H9 (cell line): ENCODE data around the gene ITGA7. TPM values are rescaled to one million over a fixed set of nuclear protein-coding genes. Genes with fewer than 3 reads are reported as not detected.

Source experiments
- DNase-seq: peaks from one replicate; pipeline ENCODE4 v3.0.0-alpha.2; 2017
- H2AFZ ChIP-seq: one replicate; pipeline ENCODE4 v1.6.1; 2013; ENCODE audit warnings: mild to moderate bottlenecking, low read length, control low read depth, moderate library complexity
- H2AK5ac ChIP-seq: 2 replicates; pipeline ENCODE4 v1.6.1; 2013; ENCODE audit warnings: low read length, control low read depth, mixed read lengths; ENCODE audit not compliant: insufficient read length
- H2BK120ac ChIP-seq: one replicate; pipeline ENCODE4 v1.6.1; 2013; ENCODE audit warnings: low read depth, mild to moderate bottlenecking, low read length, control low read depth, inconsistent platforms; ENCODE audit not compliant: poor library complexity, severe bottlenecking
- H2BK12ac ChIP-seq: 2 replicates; pipeline ENCODE4 v1.6.1; 2013; ENCODE audit warnings: low read length, control low read depth, mixed read lengths, low read depth; ENCODE audit not compliant: insufficient read length
- H2BK15ac ChIP-seq: 2 replicates; pipeline ENCODE4 v1.6.1; 2013; ENCODE audit warnings: low read depth, low read length, control low read depth
- H2BK20ac ChIP-seq: one replicate; pipeline ENCODE4 v1.6.1; 2013; ENCODE audit warnings: low read depth, mild to moderate bottlenecking, low read length, control low read depth, inconsistent platforms; ENCODE audit not compliant: poor library complexity, severe bottlenecking
- H2BK5ac ChIP-seq: 2 replicates; pipeline ENCODE4 v1.6.1; 2013; ENCODE audit warnings: low read length, control low read depth, mixed read lengths; ENCODE audit not compliant: insufficient read length
- H3K14ac ChIP-seq: 2 replicates; pipeline ENCODE4 v1.6.1; 2013; ENCODE audit warnings: low read length, control low read depth; ENCODE audit not compliant: insufficient read depth
- H3K18ac ChIP-seq: 2 replicates; pipeline ENCODE4 v1.6.1; 2013; ENCODE audit warnings: low read depth, mild to moderate bottlenecking, mixed read lengths, low read length, control low read depth; ENCODE audit not compliant: insufficient read length
- H3K23ac ChIP-seq: 2 replicates; pipeline ENCODE4 v1.6.1; 2013; ENCODE audit warnings: low read length, control low read depth, mixed read lengths, low read depth; ENCODE audit not compliant: insufficient read length
- H3K23me2 ChIP-seq: 2 replicates; pipeline ENCODE4 v1.6.1; 2013; ENCODE audit warnings: low read depth, mild to moderate bottlenecking, mixed read lengths, low read length, control low read depth; ENCODE audit not compliant: insufficient read length, poor library complexity, severe bottlenecking
- H3K27ac ChIP-seq: 2 replicates; pipeline ENCODE4 v1.5.1; 2013; ENCODE audit warnings: low read length, control low read depth, mixed read lengths, low read depth; ENCODE audit not compliant: insufficient read length
- H3K27me3 ChIP-seq: 2 replicates; pipeline ENCODE4 v1.6.1; 2013; ENCODE audit warnings: low read length, control low read depth, inconsistent platforms; ENCODE audit not compliant: insufficient read depth
- H3K4ac ChIP-seq: 2 replicates; pipeline ENCODE4 v1.6.1; 2013; ENCODE audit warnings: low read depth, mild to moderate bottlenecking, control low read depth, inconsistent platforms, low read length, moderate library complexity
- H3K4me1 ChIP-seq: 2 replicates; pipeline ENCODE4 v1.6.1; 2013; ENCODE audit warnings: low read length, control low read depth, inconsistent platforms; ENCODE audit not compliant: insufficient read depth
- H3K4me2 ChIP-seq: 2 replicates; pipeline ENCODE4 v1.6.1; 2013; ENCODE audit warnings: low read length, control low read depth, mixed read lengths; ENCODE audit not compliant: insufficient read length, insufficient read depth
- H3K56ac ChIP-seq: 2 replicates; pipeline ENCODE4 v1.6.1; 2013; ENCODE audit warnings: low read depth, mild to moderate bottlenecking, mixed read lengths, low read length, control low read depth; ENCODE audit not compliant: insufficient read length
- H3K79me1 ChIP-seq: 2 replicates; pipeline ENCODE4 v1.6.1; 2013; ENCODE audit warnings: low read depth, mild to moderate bottlenecking, moderate library complexity, low read length, control low read depth, inconsistent platforms; ENCODE audit not compliant: insufficient read depth, poor library complexity, severe bottlenecking
- H3K79me2 ChIP-seq: 2 replicates; pipeline ENCODE4 v1.6.1; 2013; ENCODE audit warnings: low read length, control low read depth, inconsistent platforms; ENCODE audit not compliant: insufficient read depth
- H3K9ac ChIP-seq: 2 replicates; pipeline ENCODE4 v1.6.1; 2013; ENCODE audit warnings: low read length, control low read depth, mixed read lengths; ENCODE audit not compliant: insufficient read length; ENCODE audit errors: extremely low read depth
- H3K9me3 ChIP-seq: one replicate; pipeline ENCODE4 v1.6.1; 2013; ENCODE audit warnings: low read depth, low read length, inconsistent platforms; ENCODE audit not compliant: control insufficient read depth
- H3T11ph ChIP-seq: one replicate; pipeline ENCODE4 v1.6.1; 2013; ENCODE audit warnings: mild to moderate bottlenecking, low read length, control low read depth, inconsistent platforms
- H4K20me1 ChIP-seq: one replicate; pipeline ENCODE4 v1.6.1; 2013; ENCODE audit not compliant: control insufficient read depth, insufficient read length, insufficient read depth
- H4K5ac ChIP-seq: 2 replicates; pipeline ENCODE4 v1.6.1; 2013; ENCODE audit warnings: low read depth, mild to moderate bottlenecking, mixed read lengths, low read length, control low read depth; ENCODE audit not compliant: insufficient read length
- H4K8ac ChIP-seq: replicated peaks from 2 replicates; pipeline ENCODE4 v1.6.1; 2013; ENCODE audit warnings: low read length, control low read depth, mixed read lengths, low read depth; ENCODE audit not compliant: insufficient read length
- H4K91ac ChIP-seq: 2 replicates; pipeline ENCODE4 v1.6.1; 2013; ENCODE audit warnings: low read depth, mild to moderate bottlenecking, moderate library complexity, mixed read lengths, low read length, control low read depth; ENCODE audit not compliant: insufficient read length
- H3K27ac Mint-ChIP-seq, 3 experiments: 2 replicates in 2 of 3; 3 replicates in 1 of 3; pipeline ENCODE4 v1.8.0; 2020 to 2021; ENCODE audit warnings: mixed read lengths in 3 of 3, mild to moderate bottlenecking in 1 of 3, moderate library complexity in 1 of 3
- H3K27me3 Mint-ChIP-seq: 2 replicates; pipeline ENCODE4 v1.8.0; 2021; ENCODE audit warnings: low read depth, mild to moderate bottlenecking, moderate library complexity, mixed read lengths
- H3K36me3 Mint-ChIP-seq, 3 experiments: 2 replicates in 2 of 3; 3 replicates in 1 of 3; pipeline ENCODE4 v1.8.0; 2020 to 2021; ENCODE audit warnings: low read depth in 3 of 3, mixed read lengths in 3 of 3; ENCODE audit not compliant: insufficient read depth in 1 of 3
- H3K4me1 Mint-ChIP-seq, 2 experiments: 2 replicates each; pipeline ENCODE4 v1.8.0; 2020; ENCODE audit warnings: mixed read lengths in 2 of 2
- H3K4me3 Mint-ChIP-seq, 2 experiments: 2 replicates in 1 of 2; 3 replicates in 1 of 2; pipeline ENCODE4 v1.8.0; 2020 to 2021; ENCODE audit warnings: mild to moderate bottlenecking in 2 of 2, mixed read lengths in 2 of 2, moderate library complexity in 1 of 2
- H3K9me3 Mint-ChIP-seq, 2 experiments: 2 replicates in 1 of 2; 3 replicates in 1 of 2; pipeline ENCODE4 v1.8.0; 2020; ENCODE audit warnings: mild to moderate bottlenecking in 2 of 2, mixed read lengths in 2 of 2, moderate library complexity in 1 of 2
- CTCF ChIP-seq: fragments of 200-600 bp; sonication (generic); conservative IDR thresholded peaks from 3 replicates; pipeline ENCODE4 v1.8.0; 2021; ENCODE audit warnings: antibody characterized with exemption, mild to moderate bottlenecking
- WGBS: extraction: QIAGEN DNeasy Blood & Tissue Kit; methylation state at CpG from one replicate; pipeline ENCODE4 v1.1.7; 2013; ENCODE audit warnings: missing lambda C conversion rate, low lambda C conversion rate, mixed read lengths; ENCODE audit not compliant: insufficient read length; ENCODE audit errors: extremely low coverage; 5-methylcytosine and 5-hydroxymethylcytosine counted together
- total RNA-seq: library from RNA; stranded (reverse); gene quantifications from 2 replicates; pipeline ENCODE4 v1.2.1, GENCODE V29; 2021

Gene ITGA7
- total RNA-seq, 1 experiment from 2014 or later, result 119 TPM

- no peak overlapping the region for H4K91ac ChIP-seq
- H2BK12ac ChIP-seq, result no peak overlapping the region
- no peaks in the 10 kb centered on the region for H4K20me1 ChIP-seq
- no peak overlapping the region for H3K14ac ChIP-seq
- H3K18ac ChIP-seq, result no peak overlapping the region
- no peaks in the 10 kb centered on the region for H3K9me3 ChIP-seq
- DNase-seq, result no peak
- H3K4me1 ChIP-seq, result no peaks in the 10 kb centered on the region
- H3K79me1 ChIP-seq, result no peaks in the 10 kb centered on the region
- no peak for TF ChIP-seq CTCF
- H3K27ac ChIP-seq, result no peak overlapping the region
- H3K36me3 Mint-ChIP-seq, result peaks cover 0 to under 1% (median 0%) of the 10 kb centered on the region in 3 experiments; a peak in 1 of 7 replicates
- H2BK120ac ChIP-seq, result no peak overlapping the region
- no peak overlapping the region for H3K56ac ChIP-seq
- no peak overlapping the region for H3T11ph ChIP-seq
- H4K8ac ChIP-seq, result no peak overlapping the region
- no peaks in the 10 kb centered on the region for H3K27me3 ChIP-seq
- H2BK20ac ChIP-seq, result no peak overlapping the region
- no peak overlapping the region for H4K5ac ChIP-seq
- H2AK5ac ChIP-seq, result no peak overlapping the region
- no CpG with 5 or more reads among the region's 6 CpGs for WGBS
- H2BK5ac ChIP-seq, result no peak overlapping the region
- no peak overlapping the region for H3K4me3 Mint-ChIP-seq
- H3K9ac ChIP-seq, result no peak overlapping the region
- H3K23ac ChIP-seq, result no peak overlapping the region
- H3K79me2 ChIP-seq, result no peaks in the 10 kb centered on the region
- H3K23me2 ChIP-seq, result no peaks in the 10 kb centered on the region
- H3K4me1 Mint-ChIP-seq, result no peaks in the 10 kb centered on the region
- no peak overlapping the region for H2BK15ac ChIP-seq
- no peak overlapping the region for H3K4me2 ChIP-seq
- H3K9me3 Mint-ChIP-seq, result peaks cover 0 to 2% of the 10 kb centered on the region in 2 experiments; a peak in 1 of 5 replicates
- no peak overlapping the region for H3K27ac Mint-ChIP-seq
- no peak overlapping the region for H2AFZ ChIP-seq
- H3K4ac ChIP-seq, result no peak overlapping the region
- peaks cover 21% of the 10 kb centered on the region for H3K27me3 Mint-ChIP-seq
Measured at GRCh38 chr12:55658212-55658611, 49.5 kb downstream of the ITGA7 start.
